Esophagus squamous epithelium (tissue), 5 donors: Measurements from ENCODE around the gene NPAS2. TPM values are rescaled to one million over a fixed set of nuclear protein-coding genes. Genes with fewer than 3 reads are reported as not detected.

Experiments used
- DNase-seq: peaks from one replicate; lab custom pipeline; 2025; lab: John Stamatoyannopoulos, UW
- H3K27ac ChIP-seq, 4 donors: fragments of 200-600 bp; sonication (generic); one replicate each; pipeline ENCODE4 v1.5.1; 2016 to 2019; ENCODE audit warnings: mild to moderate bottlenecking in 1 of 4
- H3K27me3 ChIP-seq, 4 donors: fragments of 200-600 bp; sonication (generic); 1 replicate in 3 of 4; 2 replicates in 1 of 4; pipeline versions ENCODE4 v1.5.1 to v1.6.0; 2017 to 2021; ENCODE audit warnings: antibody characterized with exemption in 1 of 4
- H3K36me3 ChIP-seq, 3 donors: fragments of 200-600 bp; sonication (generic); one replicate each; pipeline ENCODE4 v1.5.1; 2016 to 2019
- H3K4me1 ChIP-seq, 3 donors: fragments of 200-600 bp; sonication (generic); one replicate each; pipeline ENCODE4 v1.5.1; 2017 to 2019
- H3K4me3 ChIP-seq, 4 donors: fragments of 200-600 bp; sonication (generic); 1 replicate in 3 of 4; 2 replicates in 1 of 4; pipeline ENCODE4 v1.5.1; 2016 to 2019; ENCODE audit warnings: mild to moderate bottlenecking in 2 of 4, moderate library complexity in 1 of 4
- H3K9me3 ChIP-seq, 3 donors: fragments of 200-600 bp; sonication (generic); one replicate each; pipeline ENCODE4 v1.5.1; 2016 to 2019
- POLR2A ChIP-seq, 4 donors: fragments of 450-650 bp; IDR thresholded peaks; one replicate each; pipeline ENCODE4 v1.6.1; 2017; ENCODE audit warnings: antibody characterized with exemption in 4 of 4, mild to moderate bottlenecking in 4 of 4, moderate library complexity in 3 of 4
- WGBS, 2 donors: methylation state at CpG; one replicate each; pipeline ENCODE4 v1.1.5; 2018; 5-methylcytosine and 5-hydroxymethylcytosine counted together
- intact Hi-C: fragments of 100-400 bp; cut with DNase I; formaldehyde crosslinking; loops from one replicate; pipeline ENCODE4 v1.15.0; 2022
- total RNA-seq, 4 donors: library from RNA; depleted of rRNA; stranded (reverse); fragments of >200 nt; gene quantifications; one replicate each; pipeline ENCODE4 v1.1.0, GENCODE V29; 2016
- TF ChIP-seq, protein P1 (sequence below), 6 experiments: fragments of 450-650 bp in 4 of 6; fragments of 200-600 bp in 2 of 6; sonication (generic) in 2 of 6; IDR thresholded peaks; one replicate each; pipeline ENCODE4 v1.5.1; 2016 to 2019; ENCODE audit warnings: antibody characterized with exemption in 6 of 6, mild to moderate bottlenecking in 4 of 6, moderate library complexity in 4 of 6
- donor health status: DM: yes; HTN: yes; CAD: no.

NPAS2 gene
- total RNA-seq, 4 donors from 2014 or later, result 29.1 to 64.2 (median 39.1) TPM

DNA sequence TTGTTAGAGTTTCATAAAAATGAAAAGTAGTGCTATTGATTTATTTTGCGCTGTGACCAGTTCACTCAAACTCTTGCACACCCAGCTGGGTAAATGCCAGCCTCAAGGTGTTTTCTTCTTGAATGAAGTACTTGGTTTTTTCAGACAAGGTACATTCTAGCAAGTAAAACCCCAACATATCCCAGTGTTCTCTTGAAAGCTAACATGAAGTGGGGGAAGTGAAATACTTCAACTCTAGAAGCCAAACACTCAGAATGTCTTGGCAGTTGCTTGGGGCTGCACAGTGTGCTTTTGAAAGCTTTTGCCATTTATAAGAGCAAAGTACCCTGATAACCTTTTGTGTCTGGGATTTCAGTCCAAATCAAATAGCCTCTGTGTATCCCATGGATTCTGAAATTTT is 13.4 kb downstream of the NPAS2 start:
- DNase-seq, result no peak
- Histone ChIP-seq H3K27me3 (no peaks in the 10 kb centered on the region), H3K9me3 (no peaks in the 10 kb centered on the region), H3K4me3 (no peak overlapping the region), H3K4me1 (peaks cover 0 to 17% (median 4%) of the 10 kb centered on the region in 3 donors), H3K27ac (no peak overlapping the region), H3K36me3 (peaks cover 0 to 8% (median 0%) of the 10 kb centered on the region in 3 donors)
- 93 to 100% methylated on average over 1 of the region's 1 CpG for WGBS, 2 donors
- no peak for TF ChIP-seq POLR2A (IDR thresholded peaks at IDR 0.05)
- TF ChIP-seq, protein P1, sequence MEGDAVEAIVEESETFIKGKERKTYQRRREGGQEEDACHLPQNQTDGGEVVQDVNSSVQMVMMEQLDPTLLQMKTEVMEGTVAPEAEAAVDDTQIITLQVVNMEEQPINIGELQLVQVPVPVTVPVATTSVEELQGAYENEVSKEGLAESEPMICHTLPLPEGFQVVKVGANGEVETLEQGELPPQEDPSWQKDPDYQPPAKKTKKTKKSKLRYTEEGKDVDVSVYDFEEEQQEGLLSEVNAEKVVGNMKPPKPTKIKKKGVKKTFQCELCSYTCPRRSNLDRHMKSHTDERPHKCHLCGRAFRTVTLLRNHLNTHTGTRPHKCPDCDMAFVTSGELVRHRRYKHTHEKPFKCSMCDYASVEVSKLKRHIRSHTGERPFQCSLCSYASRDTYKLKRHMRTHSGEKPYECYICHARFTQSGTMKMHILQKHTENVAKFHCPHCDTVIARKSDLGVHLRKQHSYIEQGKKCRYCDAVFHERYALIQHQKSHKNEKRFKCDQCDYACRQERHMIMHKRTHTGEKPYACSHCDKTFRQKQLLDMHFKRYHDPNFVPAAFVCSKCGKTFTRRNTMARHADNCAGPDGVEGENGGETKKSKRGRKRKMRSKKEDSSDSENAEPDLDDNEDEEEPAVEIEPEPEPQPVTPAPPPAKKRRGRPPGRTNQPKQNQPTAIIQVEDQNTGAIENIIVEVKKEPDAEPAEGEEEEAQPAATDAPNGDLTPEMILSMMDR (IDR thresholded peaks at IDR 0.05), result no peak
- intact Hi-C loops, result no loop called here

- WGBS, 2 donors, result 85 to 92% methylated on average over 7 to 9 of the region's 10 CpGs
- intact Hi-C loops, result no loop called here
These were observed 14.3 kb downstream of the NPAS2 start for GRCh38 chr2:100834221-100834620.

GRCh38 chr2:100835006-100835659 is 15.2 kb downstream of the NPAS2 start:
- WGBS, 2 donors, result 88 to 90% methylated on average over 15 to 16 of the region's 16 CpGs
- intact Hi-C loops, result no loop called here

More at GRCh38 chr2:100834221-100834620, 14.3 kb downstream of the NPAS2 start:
- H3K9me3 ChIP-seq, result no peaks in the 10 kb centered on the region
- no peaks in the 10 kb centered on the region for H3K27me3 ChIP-seq
- peaks cover 0 to 17% (median 4%) of the 10 kb centered on the region in 3 donors for H3K4me1 ChIP-seq
- no peak overlapping the region for H3K27ac ChIP-seq
- H3K36me3 ChIP-seq, result peaks cover 0 to 8% (median 0%) of the 10 kb centered on the region in 3 donors
- no peak for DNase-seq
- H3K4me3 ChIP-seq, result no peak overlapping the region
- TF ChIP-seq POLR2A (IDR thresholded peaks at IDR 0.05), result no peak
- TF ChIP-seq, protein P1 (IDR thresholded peaks at IDR 0.05), result no peak

DNA sequence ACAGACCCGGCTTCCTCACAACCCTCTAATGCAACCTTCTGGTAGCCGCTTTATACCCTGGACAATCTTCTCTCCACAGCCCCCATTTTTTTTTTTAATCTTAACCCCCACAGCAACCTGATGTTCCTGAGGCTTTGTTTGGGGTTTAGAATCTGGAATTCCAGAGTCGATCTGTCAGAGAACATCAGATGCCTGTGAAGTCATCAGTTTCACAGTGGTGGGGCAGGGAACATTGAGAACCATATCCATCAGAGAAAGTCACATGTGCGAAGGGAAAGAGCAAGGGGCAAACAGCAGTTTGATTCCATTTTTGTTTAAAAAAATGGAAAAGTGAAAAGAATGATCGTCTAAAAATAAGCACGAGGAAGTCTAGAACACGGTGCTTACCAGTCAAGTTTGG is 20.6 kb downstream of the NPAS2 start:
- H3K4me1 ChIP-seq, result no peaks in the 10 kb centered on the region
- TF ChIP-seq, protein P1 (IDR thresholded peaks at IDR 0.05), result no peak
- no peak for TF ChIP-seq POLR2A (IDR thresholded peaks at IDR 0.05)
- 82 to 89% methylated on average over 6 to 7 of the region's 7 CpGs for WGBS, 2 donors
- H3K9me3 ChIP-seq, result no peaks in the 10 kb centered on the region
- no peak overlapping the region for H3K4me3 ChIP-seq
- no peak overlapping the region for H3K27ac ChIP-seq
- no peak for DNase-seq
- intact Hi-C loops, result no loop called here
- H3K27me3 ChIP-seq, result no peaks in the 10 kb centered on the region
- H3K36me3 ChIP-seq, result peaks cover 0 to 4% (median 0%) of the 10 kb centered on the region in 3 donors

More at GRCh38 chr2:100835006-100835659, 15.2 kb downstream of the NPAS2 start:
- Histone ChIP-seq H3K27ac (no peak overlapping the region), H3K27me3 (no peaks in the 10 kb centered on the region), H3K4me1 (peaks cover 0 to 17% (median 4%) of the 10 kb centered on the region in 3 donors), H3K36me3 (peaks cover 0 to 8% (median 0%) of the 10 kb centered on the region in 3 donors), H3K4me3 (no peak overlapping the region), H3K9me3 (no peaks in the 10 kb centered on the region)
- no peak for DNase-seq
- TF ChIP-seq POLR2A (IDR thresholded peaks at IDR 0.05), result no peak
- TF ChIP-seq, protein P1 (IDR thresholded peaks at IDR 0.05), result no peak

- 82 to 86% methylated on average over 6 to 8 of the region's 9 CpGs for WGBS, 2 donors
- no peak overlapping the region for H3K4me3 ChIP-seq
- TF ChIP-seq POLR2A (IDR thresholded peaks at IDR 0.05), result no peak
- TF ChIP-seq, protein P1 (IDR thresholded peaks at IDR 0.05), result no peak
- H3K27ac ChIP-seq, result no peak overlapping the region
- peaks cover 0 to 2% (median 0%) of the 10 kb centered on the region in 3 donors for H3K36me3 ChIP-seq
- H3K9me3 ChIP-seq, result no peaks in the 10 kb centered on the region
- intact Hi-C loops, result no loop called here
- no peaks in the 10 kb centered on the region for H3K27me3 ChIP-seq
- no peak for DNase-seq
- no peaks in the 10 kb centered on the region for H3K4me1 ChIP-seq
These were observed 22.4 kb downstream of the NPAS2 start for GRCh38 chr2:100842241-100842922.
